Neuronal stem cell (in vitro differentiated cells): ENCODE data around the gene KCNK7.

Source experiments
- DNase-seq: peaks from one replicate; pipeline ENCODE4 v3.0.0-alpha.2; 2013; ENCODE audit warnings: low spot score
- H2AFZ ChIP-seq: one replicate; pipeline ENCODE4 v1.6.1; 2013; ENCODE audit warnings: mild to moderate bottlenecking, low read length, inconsistent platforms
- H2AK5ac ChIP-seq: 2 replicates; pipeline ENCODE4 v1.6.1; 2013; ENCODE audit warnings: low read depth, mild to moderate bottlenecking, inconsistent platforms, low read length, moderate library complexity, mixed read lengths
- H2BK120ac ChIP-seq: 2 replicates; pipeline ENCODE4 v1.6.1; 2013; ENCODE audit warnings: low read depth, mild to moderate bottlenecking, inconsistent platforms, low read length, moderate library complexity, mixed read lengths
- H2BK12ac ChIP-seq: one replicate; pipeline ENCODE4 v1.6.1; 2013; ENCODE audit warnings: low read length, inconsistent platforms
- H2BK15ac ChIP-seq: 2 replicates; pipeline ENCODE4 v1.6.1; 2013; ENCODE audit warnings: mild to moderate bottlenecking, low read length, inconsistent platforms, mixed read lengths
- H2BK5ac ChIP-seq: one replicate; pipeline ENCODE4 v1.6.1; 2013; ENCODE audit warnings: inconsistent platforms, mild to moderate bottlenecking, low read length, moderate library complexity
- H3K14ac ChIP-seq: one replicate; pipeline ENCODE4 v1.6.1; 2013; ENCODE audit warnings: low read length, inconsistent platforms
- H3K18ac ChIP-seq: 2 replicates; pipeline ENCODE4 v1.6.1; 2013; ENCODE audit warnings: low read length, inconsistent platforms
- H3K23ac ChIP-seq: 2 replicates; pipeline ENCODE4 v1.6.1; 2013; ENCODE audit warnings: low read depth, mild to moderate bottlenecking, mixed read lengths, low read length, inconsistent platforms; ENCODE audit not compliant: poor library complexity
- H3K27ac ChIP-seq: replicated peaks from 3 replicates; pipeline ENCODE4 v1.5.1; 2013; ENCODE audit warnings: low read length, inconsistent platforms
- H3K27me3 ChIP-seq, 3 experiments: 2 replicates each; pipeline ENCODE4 v1.6.1; 2013; ENCODE audit warnings: low read length in 3 of 3, mild to moderate bottlenecking in 2 of 3, inconsistent platforms in 1 of 3, low read depth in 1 of 3, mixed read lengths in 1 of 3, moderate library complexity in 1 of 3; ENCODE audit not compliant: control insufficient read depth in 3 of 3, insufficient read depth in 3 of 3
- H3K36me3 ChIP-seq, 2 donors: replicated peaks in 1 of 2; 2 replicates each; pipeline ENCODE4 v1.6.1; 2013; ENCODE audit warnings: low read length in 2 of 2; ENCODE audit not compliant: control insufficient read depth in 2 of 2, insufficient read depth in 2 of 2
- H3K4ac ChIP-seq: 2 replicates; pipeline ENCODE4 v1.6.1; 2013; ENCODE audit warnings: inconsistent platforms, mild to moderate bottlenecking, low read length, moderate library complexity
- H3K4me1 ChIP-seq, 2 donors: 1 replicate in 1 of 2; 2 replicates in 1 of 2; pipeline ENCODE4 v1.6.1; 2013; ENCODE audit warnings: low read length in 2 of 2, low read depth in 1 of 2; ENCODE audit not compliant: control insufficient read depth in 2 of 2, insufficient read depth in 1 of 2
- H3K4me2 ChIP-seq: one replicate; pipeline ENCODE4 v1.6.1; 2013; ENCODE audit warnings: mild to moderate bottlenecking, low read length, inconsistent platforms; ENCODE audit not compliant: insufficient read depth, poor library complexity, severe bottlenecking
- H3K4me3 ChIP-seq, 2 donors: 2 replicates each; pipeline ENCODE4 v1.5.1; 2013; ENCODE audit warnings: low read length in 2 of 2, mild to moderate bottlenecking in 2 of 2, inconsistent platforms in 1 of 2, moderate library complexity in 1 of 2
- H3K79me1 ChIP-seq: one replicate; pipeline ENCODE4 v1.6.1; 2013; ENCODE audit warnings: low read depth, mild to moderate bottlenecking, inconsistent platforms, low read length, moderate library complexity
- H3K9ac ChIP-seq: one replicate; pipeline ENCODE4 v1.6.1; 2013; ENCODE audit warnings: mild to moderate bottlenecking, low read depth, low read length, inconsistent platforms; ENCODE audit not compliant: poor library complexity
- H3K9me3 ChIP-seq, 2 donors: replicated peaks in 1 of 2; 2 replicates each; pipeline versions ENCODE3 to v1.6.1; 2013; ENCODE audit warnings: low read length in 2 of 2, mild to moderate bottlenecking in 2 of 2, inconsistent platforms in 1 of 2, low read depth in 1 of 2, mixed read lengths in 1 of 2, moderate library complexity in 1 of 2; ENCODE audit not compliant: control insufficient read depth in 2 of 2, insufficient read depth in 1 of 2
- H4K8ac ChIP-seq: one replicate; pipeline ENCODE4 v1.6.1; 2013; ENCODE audit warnings: low read depth, mild to moderate bottlenecking, inconsistent platforms, low read length, moderate library complexity
- H4K91ac ChIP-seq: one replicate; pipeline ENCODE4 v1.6.1; 2013; ENCODE audit warnings: low read length, low read depth, mild to moderate bottlenecking, inconsistent platforms; ENCODE audit not compliant: poor library complexity
- WGBS, 2 donors: extraction: QIAGEN DNeasy Blood & Tissue Kit; methylation state at CpG; one replicate each; pipeline ENCODE4 v1.1.7; 2013; ENCODE audit warnings: missing lambda C conversion rate in 2 of 2, mixed read lengths in 1 of 2; ENCODE audit not compliant: insufficient read length in 2 of 2, insufficient replicate concordance in 1 of 2; ENCODE audit errors: extremely low coverage in 2 of 2; 5-methylcytosine and 5-hydroxymethylcytosine counted together

The KCNK7 gene

DNA sequence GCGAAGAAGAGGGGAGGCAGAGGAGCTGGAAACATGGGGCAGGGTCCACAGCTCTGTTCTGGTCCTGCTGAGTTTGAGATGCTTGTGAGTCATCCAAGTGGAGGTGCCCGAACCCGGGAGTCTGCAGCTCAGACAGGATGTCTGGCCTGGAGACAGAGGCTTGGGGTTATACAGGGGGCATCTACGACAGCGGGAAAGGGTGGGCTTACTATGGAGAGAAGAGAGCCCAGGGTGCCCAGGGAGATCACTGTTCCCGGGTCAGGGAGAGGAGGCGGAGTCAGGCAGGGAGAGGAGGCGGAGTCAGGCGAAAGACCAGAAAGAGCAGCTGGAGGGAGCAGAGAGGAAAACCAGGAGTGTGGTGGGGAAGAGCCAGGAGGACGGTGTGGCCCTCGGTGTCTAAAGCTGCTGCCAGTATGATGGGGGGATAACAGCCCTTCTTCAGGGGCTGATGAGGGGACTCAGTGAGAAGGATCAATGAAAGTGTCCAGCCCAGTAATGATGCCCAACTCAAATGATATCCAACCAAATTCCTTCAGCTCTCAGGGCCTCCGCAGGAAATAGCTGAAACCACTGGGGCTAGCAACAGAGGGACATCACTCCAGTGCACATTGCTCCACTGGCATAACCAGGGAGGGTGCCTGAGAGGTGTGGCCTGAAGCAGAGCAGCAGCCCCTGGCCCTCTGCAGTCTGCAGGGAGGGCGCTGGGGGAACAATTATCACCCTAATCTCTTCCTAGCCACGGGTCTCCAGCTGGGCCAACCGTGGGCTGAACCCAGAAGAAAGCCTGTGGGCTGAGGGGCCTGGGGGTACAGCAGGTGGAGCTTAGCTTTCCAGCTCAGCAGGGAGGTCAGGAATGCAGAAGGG, 34.8 kb downstream of the KCNK7 start:
- H3K18ac ChIP-seq, result peak overlapping the region; percentile 29
- no peaks in the 10 kb centered on the region for H3K79me1 ChIP-seq
- H2BK5ac ChIP-seq, result peak overlapping the region; percentile 14
- WGBS, 2 donors, result no CpG with 5 or more reads among the region's 15 CpGs
- H3K4me1 ChIP-seq, result peaks cover 32 to 38% of the 10 kb centered on the region in 2 donors
- H4K8ac ChIP-seq, result no peak overlapping the region
- H3K4me3 ChIP-seq, result peak overlapping the region in 1 of 2 donors; percentile 4
- H2AFZ ChIP-seq, result peak overlapping the region; percentile 88
- H2BK15ac ChIP-seq, result no peak overlapping the region
- H3K4ac ChIP-seq, result no peak overlapping the region
- peak overlapping the region; percentile 47 for H3K27ac ChIP-seq
- H3K27me3 ChIP-seq, result no peaks in the 10 kb centered on the region
- H2BK120ac ChIP-seq, result no peak overlapping the region
- no peaks in the 10 kb centered on the region for H3K9me3 ChIP-seq
- H3K4me2 ChIP-seq, result peak overlapping the region; percentile 27
- DNase-seq, result no peak
- no peak overlapping the region for H2BK12ac ChIP-seq
- H3K36me3 ChIP-seq, result no peaks in the 10 kb centered on the region
- no peak overlapping the region for H4K91ac ChIP-seq
- H3K9ac ChIP-seq, result no peak overlapping the region
- no peak overlapping the region for H3K14ac ChIP-seq
- no peak overlapping the region for H2AK5ac ChIP-seq
- no peak overlapping the region for H3K23ac ChIP-seq

DNA sequence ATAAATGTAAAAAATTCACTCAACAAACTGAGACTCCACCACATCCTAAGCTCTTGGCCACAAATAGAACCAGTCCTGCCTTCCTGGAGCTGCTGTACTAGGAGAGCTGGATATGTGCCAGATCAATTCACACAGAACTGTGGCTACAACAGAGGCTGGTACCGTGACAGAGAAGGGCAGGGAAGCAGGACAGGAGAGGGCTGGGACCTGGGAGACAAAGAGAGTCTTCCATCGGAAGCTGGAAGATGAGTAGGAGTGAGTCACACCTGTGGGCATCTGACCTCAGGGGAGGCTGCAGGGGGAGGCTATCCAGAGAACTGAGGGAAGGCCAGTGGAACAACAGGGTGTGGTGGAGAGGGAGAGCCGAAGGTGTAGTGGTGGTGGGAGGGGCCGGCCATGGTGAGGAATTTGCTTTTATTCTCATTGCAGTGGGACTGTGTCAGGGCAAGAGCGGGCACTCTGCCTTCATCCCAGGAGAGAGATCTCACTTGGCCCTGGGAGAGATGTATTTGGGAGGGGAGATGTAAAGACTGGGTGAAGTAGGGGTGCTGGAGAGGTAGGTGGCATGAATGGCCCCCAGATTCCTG, 35.6 kb downstream of the KCNK7 start:
- H3K27ac ChIP-seq, result peak overlapping the region; percentile 13
- no peak overlapping the region for H3K4me2 ChIP-seq
- H3K14ac ChIP-seq, result no peak overlapping the region
- H2BK120ac ChIP-seq, result no peak overlapping the region
- peak overlapping the region; percentile 14 for H2BK5ac ChIP-seq
- no peak overlapping the region for H3K9ac ChIP-seq
- H2AFZ ChIP-seq, result no peak overlapping the region
- H3K23ac ChIP-seq, result no peak overlapping the region
- peak overlapping the region; percentile 11 for H3K18ac ChIP-seq
- peak overlapping the region; percentile 76 for H2AK5ac ChIP-seq
- no peak overlapping the region for H4K91ac ChIP-seq
- H3K4me3 ChIP-seq, result no peak overlapping the region
- no CpG with 5 or more reads among the region's 5 CpGs for WGBS, 2 donors
- peaks cover 32 to 44% of the 10 kb centered on the region in 2 donors for H3K4me1 ChIP-seq
- no peak overlapping the region for H4K8ac ChIP-seq
- DNase-seq, result no peak
- H3K4ac ChIP-seq, result no peak overlapping the region
- H3K9me3 ChIP-seq, result no peaks in the 10 kb centered on the region
- peak overlapping the region; percentile 88 for H2BK15ac ChIP-seq
- H3K27me3 ChIP-seq, result peaks cover 0 to 1% (median 0%) of the 10 kb centered on the region in 3 experiments
- peak overlapping the region; percentile 2 for H2BK12ac ChIP-seq
- H3K36me3 ChIP-seq, result no peaks in the 10 kb centered on the region
- H3K79me1 ChIP-seq, result no peaks in the 10 kb centered on the region

DNA sequence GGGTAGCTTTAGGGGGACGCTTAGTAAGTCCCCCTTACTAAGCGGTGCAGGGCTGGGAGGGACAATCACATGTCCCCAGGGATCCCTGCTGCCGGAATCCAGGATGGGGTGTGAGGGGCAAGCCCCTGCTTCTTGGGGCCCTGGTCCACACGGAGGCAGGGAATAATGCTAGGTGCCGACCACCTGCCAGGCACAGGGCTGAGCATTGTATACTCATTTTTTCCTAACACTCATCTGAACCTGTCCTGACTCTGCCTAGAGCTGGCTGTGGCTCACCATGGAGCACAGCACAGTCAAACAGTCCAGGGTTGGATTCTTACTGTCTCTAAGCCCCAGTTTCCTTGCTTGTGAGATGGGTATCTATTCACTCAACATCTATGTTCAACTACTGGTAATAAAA, 36.1 kb downstream of the KCNK7 start:
- Histone ChIP-seq H2BK15ac (peak overlapping the region; percentile 70), H3K9ac (no peak overlapping the region), H4K91ac (no peak overlapping the region), H3K14ac (no peak overlapping the region), H3K4me3 (peak overlapping the region in 1 of 2 donors; percentile 64), H4K8ac (no peak overlapping the region), H3K27ac (no peak overlapping the region), H3K9me3 (no peaks in the 10 kb centered on the region), H3K36me3 (no peaks in the 10 kb centered on the region), H2AFZ (no peak overlapping the region), H2BK5ac (no peak overlapping the region), H3K4me1 (peaks cover 32 to 45% of the 10 kb centered on the region in 2 donors), H2BK12ac (peak overlapping the region; percentile 64), H3K23ac (no peak overlapping the region), H3K4ac (no peak overlapping the region), H3K27me3 (peaks cover 0 to 6% (median 0%) of the 10 kb centered on the region in 3 experiments), H3K4me2 (no peak overlapping the region), H2AK5ac (peak overlapping the region; percentile 2), H2BK120ac (no peak overlapping the region), H3K18ac (peak overlapping the region; percentile 25), H3K79me1 (no peaks in the 10 kb centered on the region)
- WGBS, 2 donors, result no CpG with 5 or more reads among the region's 5 CpGs
- DNase-seq, result no peak

DNA sequence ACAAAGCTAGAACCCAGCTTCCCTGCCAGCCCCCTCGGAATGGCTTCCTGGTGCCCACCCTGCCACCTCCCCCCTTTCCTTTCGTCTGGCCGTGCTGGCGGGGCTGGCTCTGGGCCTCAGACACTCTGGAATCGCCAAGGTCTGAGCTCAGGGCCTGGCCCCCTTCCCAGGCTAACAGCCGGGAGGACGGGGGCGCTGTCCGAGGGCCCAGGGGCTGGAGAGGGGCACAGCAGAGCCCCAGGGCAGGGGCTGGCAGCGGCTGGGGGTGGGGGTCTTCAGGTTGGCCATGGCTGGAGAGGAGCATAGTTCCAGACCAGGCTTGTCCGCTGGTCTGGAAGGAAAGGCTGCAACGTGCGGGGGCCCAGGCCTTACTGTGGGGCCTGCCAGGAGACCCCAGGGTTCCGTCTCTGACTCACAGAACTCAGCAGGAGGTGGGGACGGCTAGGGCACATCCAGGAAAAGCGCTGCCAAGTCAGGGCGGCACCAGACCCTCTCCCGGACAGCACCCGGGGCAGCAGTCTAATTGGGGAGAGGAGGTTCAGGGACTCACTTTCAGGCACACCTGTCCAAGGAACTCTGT, 36.6 kb downstream of the KCNK7 start:
- Histone ChIP-seq H4K8ac (no peak overlapping the region), H3K27ac (no peak overlapping the region), H3K79me1 (no peaks in the 10 kb centered on the region), H2AFZ (peak overlapping the region; percentile 83), H3K14ac (peak overlapping the region; percentile 33), H2BK12ac (no peak overlapping the region), H3K18ac (peak overlapping the region; percentile 93), H2BK15ac (peak overlapping the region; percentile 70), H3K4ac (peak overlapping the region; percentile 20), H3K4me2 (peak overlapping the region; percentile 54), H2BK5ac (peak overlapping the region; percentile 89), H3K9ac (peak overlapping the region; percentile 71), H3K27me3 (peaks cover 0 to 9% (median 0%) of the 10 kb centered on the region in 3 experiments), H2AK5ac (peak overlapping the region; percentile 91), H2BK120ac (peak overlapping the region; percentile 88), H3K4me1 (peaks cover 35 to 45% of the 10 kb centered on the region in 2 donors), H3K9me3 (no peaks in the 10 kb centered on the region), H4K91ac (peak overlapping the region; percentile 20), H3K23ac (peak overlapping the region; percentile 6), H3K4me3 (peak overlapping the region; percentile 64 to 66), H3K36me3 (no peaks in the 10 kb centered on the region)
- DNase-seq, result no peak
- no CpG with 5 or more reads among the region's 19 CpGs for WGBS, 2 donors
